ENCODE data around the gene TTLL11.

DNA sequence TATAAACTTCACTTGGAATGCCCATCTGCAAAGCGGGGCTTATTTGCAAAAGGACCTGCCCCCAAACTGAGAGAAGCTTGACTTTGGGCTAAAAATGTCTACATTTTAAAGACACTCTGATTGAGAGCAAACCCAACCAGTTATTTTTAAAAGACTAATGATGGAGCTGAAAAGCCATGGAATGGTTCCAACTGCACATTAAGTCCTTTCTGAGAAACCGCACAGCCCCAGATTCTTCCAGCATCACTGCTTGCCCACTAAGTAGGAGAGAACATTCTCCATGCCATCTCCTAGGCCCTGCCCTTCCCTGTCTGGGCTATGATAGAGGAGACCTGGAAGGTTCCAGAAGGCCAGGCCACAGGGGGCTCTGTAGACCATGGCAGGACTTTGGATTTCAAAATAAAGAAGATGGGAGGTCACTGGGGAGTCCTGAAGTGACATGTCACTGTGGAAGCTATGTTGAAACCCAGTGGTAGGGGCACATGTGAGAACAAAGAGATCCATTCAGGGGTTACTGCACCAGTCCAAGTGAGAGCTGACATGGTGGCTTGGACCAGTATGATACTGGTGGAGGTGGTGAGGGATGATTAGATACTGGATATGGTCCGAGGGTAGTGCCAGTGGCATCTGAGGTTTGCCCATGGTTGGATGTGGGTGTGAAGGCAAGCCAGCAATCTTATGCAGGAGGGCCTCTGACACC lies 262.5 kb downstream of the TTLL11 start:
- no peak for TF ChIP-seq CHD2 (IDR thresholded peaks at IDR 0.05; ENCODE audit: low read length)
- TF ChIP-seq, protein P1, sequence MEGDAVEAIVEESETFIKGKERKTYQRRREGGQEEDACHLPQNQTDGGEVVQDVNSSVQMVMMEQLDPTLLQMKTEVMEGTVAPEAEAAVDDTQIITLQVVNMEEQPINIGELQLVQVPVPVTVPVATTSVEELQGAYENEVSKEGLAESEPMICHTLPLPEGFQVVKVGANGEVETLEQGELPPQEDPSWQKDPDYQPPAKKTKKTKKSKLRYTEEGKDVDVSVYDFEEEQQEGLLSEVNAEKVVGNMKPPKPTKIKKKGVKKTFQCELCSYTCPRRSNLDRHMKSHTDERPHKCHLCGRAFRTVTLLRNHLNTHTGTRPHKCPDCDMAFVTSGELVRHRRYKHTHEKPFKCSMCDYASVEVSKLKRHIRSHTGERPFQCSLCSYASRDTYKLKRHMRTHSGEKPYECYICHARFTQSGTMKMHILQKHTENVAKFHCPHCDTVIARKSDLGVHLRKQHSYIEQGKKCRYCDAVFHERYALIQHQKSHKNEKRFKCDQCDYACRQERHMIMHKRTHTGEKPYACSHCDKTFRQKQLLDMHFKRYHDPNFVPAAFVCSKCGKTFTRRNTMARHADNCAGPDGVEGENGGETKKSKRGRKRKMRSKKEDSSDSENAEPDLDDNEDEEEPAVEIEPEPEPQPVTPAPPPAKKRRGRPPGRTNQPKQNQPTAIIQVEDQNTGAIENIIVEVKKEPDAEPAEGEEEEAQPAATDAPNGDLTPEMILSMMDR (IDR thresholded peaks at IDR 0.05; ENCODE audit: control extremely low read depth in 1 of 3, insufficient read depth in 1 of 3, low read depth in 1 of 3, low read length in 3 of 3), result no peak
- no peak for TF ChIP-seq YY1 (IDR thresholded peaks at IDR 0.05; ENCODE audit: low read depth, low read length)
- TF ChIP-seq TAF1 (IDR thresholded peaks at IDR 0.05; ENCODE audit: low read depth, low read length), result no peak
- TF ChIP-seq FOSL1 (IDR thresholded peaks at IDR 0.05; ENCODE audit: insufficient read depth, low read depth, low read length), result no peak
- TF ChIP-seq EZH2 (IDR thresholded peaks at IDR 0.05; ENCODE audit: low read depth, low read length, severe bottlenecking), result no peak

Measured in H1 (cell line).